DND-41 (cell line): ENCODE data around the gene PREP.

Experiments
- EZH2 ChIP-seq: IDR thresholded peaks from 3 replicates; pipeline ENCODE4 v1.6.1; 2012; ENCODE audit warnings: borderline replicate concordance, low read depth, mild to moderate bottlenecking, moderate library complexity, low read length, inconsistent platforms; ENCODE audit not compliant: severe bottlenecking
- TF ChIP-seq, protein P1 (sequence below): IDR thresholded peaks from 2 replicates; pipeline ENCODE4 v1.5.1; 2012; ENCODE audit warnings: borderline replicate concordance, low read length, moderate library complexity, mild to moderate bottlenecking; ENCODE audit not compliant: poor library complexity, severe bottlenecking; ENCODE audit errors: extremely low read depth

DNA sequence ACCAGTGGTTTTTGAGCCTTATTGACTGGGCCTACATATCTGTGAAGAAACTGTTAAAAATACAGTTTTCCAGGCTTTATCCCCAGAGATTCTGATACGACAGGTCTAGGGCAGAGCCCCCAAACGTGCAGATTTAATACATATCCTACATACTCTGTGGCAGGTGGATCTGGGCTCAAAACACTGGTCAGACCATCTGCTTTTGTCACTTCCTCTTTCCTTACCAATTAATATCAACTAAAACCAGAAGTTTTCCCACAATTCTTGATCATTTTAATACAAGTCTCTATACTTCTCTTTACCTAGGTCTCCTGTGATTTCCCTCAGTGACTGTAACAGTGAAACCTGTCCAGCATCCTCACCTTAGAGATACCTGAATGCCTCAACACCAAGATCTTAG lies 108.8 kb downstream of the PREP start:
- TF ChIP-seq, protein P1, sequence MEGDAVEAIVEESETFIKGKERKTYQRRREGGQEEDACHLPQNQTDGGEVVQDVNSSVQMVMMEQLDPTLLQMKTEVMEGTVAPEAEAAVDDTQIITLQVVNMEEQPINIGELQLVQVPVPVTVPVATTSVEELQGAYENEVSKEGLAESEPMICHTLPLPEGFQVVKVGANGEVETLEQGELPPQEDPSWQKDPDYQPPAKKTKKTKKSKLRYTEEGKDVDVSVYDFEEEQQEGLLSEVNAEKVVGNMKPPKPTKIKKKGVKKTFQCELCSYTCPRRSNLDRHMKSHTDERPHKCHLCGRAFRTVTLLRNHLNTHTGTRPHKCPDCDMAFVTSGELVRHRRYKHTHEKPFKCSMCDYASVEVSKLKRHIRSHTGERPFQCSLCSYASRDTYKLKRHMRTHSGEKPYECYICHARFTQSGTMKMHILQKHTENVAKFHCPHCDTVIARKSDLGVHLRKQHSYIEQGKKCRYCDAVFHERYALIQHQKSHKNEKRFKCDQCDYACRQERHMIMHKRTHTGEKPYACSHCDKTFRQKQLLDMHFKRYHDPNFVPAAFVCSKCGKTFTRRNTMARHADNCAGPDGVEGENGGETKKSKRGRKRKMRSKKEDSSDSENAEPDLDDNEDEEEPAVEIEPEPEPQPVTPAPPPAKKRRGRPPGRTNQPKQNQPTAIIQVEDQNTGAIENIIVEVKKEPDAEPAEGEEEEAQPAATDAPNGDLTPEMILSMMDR, result no peak
- TF ChIP-seq EZH2, result no peak
